Measurements from ENCODE around the gene CHN2.

The CHN2 gene

GRCh38 chr7:29401769-29402168, 207.2 kb downstream of the CHN2 start:
- no peak for DNase-seq (ENCODE audit: low spot score)

GRCh38 chr7:29405891-29406290, 211.3 kb downstream of the CHN2 start:
- no peak for DNase-seq (ENCODE audit: low spot score)

GRCh38 chr7:29406366-29406765, 211.8 kb downstream of the CHN2 start:
- no peak for DNase-seq (ENCODE audit: low spot score)

- DNase-seq (ENCODE audit: low spot score): peak; percentile 77
Measured at GRCh38 chr7:29408841-29409243, 214.3 kb downstream of the CHN2 start.

- no peak for DNase-seq (ENCODE audit: low spot score)
Measured at GRCh38 chr7:29410996-29411395, 216.4 kb downstream of the CHN2 start.

- peak; percentile 89 for DNase-seq (ENCODE audit: low spot score)
Measured at GRCh38 chr7:29412912-29413311, 218.3 kb downstream of the CHN2 start.

GRCh38 chr7:29413626-29414136, 219.1 kb downstream of the CHN2 start:
- DNase-seq (ENCODE audit: low spot score): peak; percentile 65

- DNase-seq (ENCODE audit: low spot score): no peak
Measured at GRCh38 chr7:29414216-29414615, 219.6 kb downstream of the CHN2 start.

- no peak for DNase-seq (ENCODE audit: low spot score)
Measured at GRCh38 chr7:29415215-29415614, 220.6 kb downstream of the CHN2 start.

GRCh38 chr7:29416276-29416937, 221.8 kb downstream of the CHN2 start:
- DNase-seq (ENCODE audit: low spot score): no peak

- DNase-seq (ENCODE audit: low spot score): no peak
Measured at GRCh38 chr7:29416938-29417305, 222.3 kb downstream of the CHN2 start.

GRCh38 chr7:29418056-29418455, 223.5 kb downstream of the CHN2 start:
- DNase-seq (ENCODE audit: low spot score): no peak

- no peak for DNase-seq (ENCODE audit: low spot score)
Measured at GRCh38 chr7:29418651-29419050, 224.1 kb downstream of the CHN2 start.

GRCh38 chr7:29420011-29420410, 225.4 kb downstream of the CHN2 start:
- DNase-seq (ENCODE audit: low spot score): no peak

- no peak for DNase-seq (ENCODE audit: low spot score)
Measured at GRCh38 chr7:29421010-29421956, 226.7 kb downstream of the CHN2 start.

GRCh38 chr7:29422829-29423228, 228.3 kb downstream of the CHN2 start:
- DNase-seq (ENCODE audit: low spot score): no peak

- no peak for DNase-seq (ENCODE audit: low spot score)
Measured at GRCh38 chr7:29424295-29424983, 229.9 kb downstream of the CHN2 start.

- peak; percentile 37 for DNase-seq (ENCODE audit: low spot score)
Measured at GRCh38 chr7:29424984-29425309, 230.4 kb downstream of the CHN2 start.

- DNase-seq (ENCODE audit: low spot score): no peak
Measured at GRCh38 chr7:29426587-29426986, 232.0 kb downstream of the CHN2 start.

- no peak for DNase-seq (ENCODE audit: low spot score)
Measured at GRCh38 chr7:29429401-29429800, 234.8 kb downstream of the CHN2 start.

GRCh38 chr7:29430279-29430949, 235.8 kb downstream of the CHN2 start:
- DNase-seq (ENCODE audit: low spot score): no peak

- DNase-seq (ENCODE audit: low spot score): no peak
Measured at GRCh38 chr7:29431686-29432085, 237.1 kb downstream of the CHN2 start.
